ENCODE data around the gene MBD4. TPM values are rescaled to one million over a fixed set of nuclear protein-coding genes. Genes with fewer than 3 reads are reported as not detected.

Gene MBD4
- total RNA-seq, 2 experiments from 2014 or later: 48.2 to 51.1 TPM

DNA sequence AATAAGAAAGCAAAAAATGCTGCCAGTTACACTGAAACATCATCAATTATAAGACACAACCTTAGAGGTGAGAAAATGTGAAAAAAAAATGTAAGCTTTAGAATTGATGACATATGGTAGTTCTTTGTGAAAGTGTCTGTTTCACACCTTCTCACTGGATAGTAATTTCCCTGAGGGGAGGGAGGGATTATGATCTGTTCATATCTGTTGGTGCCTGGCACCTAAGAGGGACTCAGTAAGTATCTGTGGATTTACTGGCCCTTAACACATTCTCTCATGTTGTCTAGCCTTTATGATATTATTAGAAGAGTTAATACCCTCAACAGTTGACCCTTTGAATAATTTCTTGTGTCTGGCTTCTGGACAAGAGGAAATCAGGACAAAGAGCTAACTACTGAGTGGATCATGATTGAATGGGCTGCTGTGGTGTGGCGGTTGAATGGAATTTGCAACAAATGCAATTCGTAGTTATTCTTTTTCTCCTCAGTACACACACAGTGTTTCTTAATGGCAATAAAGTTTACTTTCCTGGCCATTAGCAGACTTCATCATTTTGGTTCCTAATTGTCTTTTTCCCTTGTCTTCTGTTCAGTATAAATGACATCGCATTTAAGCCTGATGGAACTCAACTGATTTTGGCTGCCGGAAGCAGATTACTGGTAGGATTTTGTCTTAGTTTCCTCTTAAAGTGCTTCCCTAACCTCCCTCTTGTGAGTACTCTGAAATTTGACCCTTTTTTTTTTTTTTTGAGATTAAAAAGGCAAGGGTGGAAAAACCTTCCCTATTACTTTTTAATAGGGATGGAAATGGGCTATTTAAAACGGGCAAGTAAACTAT, 9.7 kb upstream of the MBD4 start:
- Mint-ChIP-seq H3K4me3 (no peak overlapping the region), H3K27me3 (no peaks in the 10 kb centered on the region), H3K9me3 (no peaks in the 10 kb centered on the region), H3K36me3 (peaks cover 14% of the 10 kb centered on the region), H3K4me1 (no peaks in the 10 kb centered on the region), H3K27ac (no peak overlapping the region)
- no peak for DNase-seq

DNA sequence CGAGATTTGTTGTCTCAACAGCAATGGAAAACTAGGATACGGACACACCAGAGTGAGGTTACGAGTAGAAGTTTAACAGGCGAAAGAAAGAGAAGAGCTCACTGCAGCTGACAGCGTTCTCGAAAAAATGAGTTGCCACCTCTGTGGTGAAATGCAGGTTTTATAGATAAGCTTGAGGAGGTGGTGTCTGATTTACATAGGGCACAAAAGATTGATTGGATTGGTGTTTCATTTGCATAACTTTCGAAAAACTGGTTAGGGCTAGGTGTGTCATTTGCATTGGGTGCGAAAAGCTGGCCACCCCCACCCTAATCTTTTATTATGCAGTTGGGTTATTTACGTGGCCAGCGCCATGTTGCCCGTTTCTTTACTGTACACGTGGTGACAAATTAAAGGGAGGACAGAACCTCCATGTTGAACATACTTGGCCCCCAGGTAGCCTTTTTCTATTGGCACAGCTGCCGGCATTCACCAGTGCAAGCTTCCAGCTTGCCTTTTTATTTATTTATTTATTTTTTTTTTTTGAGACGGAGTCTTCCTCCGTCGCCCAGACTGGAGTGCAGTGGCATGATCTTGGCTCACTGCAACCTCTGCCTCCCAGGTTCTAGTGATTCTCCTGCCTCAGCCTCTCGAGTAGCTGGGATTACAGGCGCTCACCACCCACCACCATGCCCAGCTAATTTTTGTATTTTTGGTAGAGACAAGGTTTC, 8.6 kb upstream of the MBD4 start:
- H3K27ac Mint-ChIP-seq: no peak overlapping the region
- H3K9me3 Mint-ChIP-seq: no peaks in the 10 kb centered on the region
- no peaks in the 10 kb centered on the region for H3K4me1 Mint-ChIP-seq
- peaks cover 16% of the 10 kb centered on the region for H3K36me3 Mint-ChIP-seq
- DNase-seq: no peak
- no peak overlapping the region for H3K4me3 Mint-ChIP-seq
- H3K27me3 Mint-ChIP-seq: no peaks in the 10 kb centered on the region

DNA sequence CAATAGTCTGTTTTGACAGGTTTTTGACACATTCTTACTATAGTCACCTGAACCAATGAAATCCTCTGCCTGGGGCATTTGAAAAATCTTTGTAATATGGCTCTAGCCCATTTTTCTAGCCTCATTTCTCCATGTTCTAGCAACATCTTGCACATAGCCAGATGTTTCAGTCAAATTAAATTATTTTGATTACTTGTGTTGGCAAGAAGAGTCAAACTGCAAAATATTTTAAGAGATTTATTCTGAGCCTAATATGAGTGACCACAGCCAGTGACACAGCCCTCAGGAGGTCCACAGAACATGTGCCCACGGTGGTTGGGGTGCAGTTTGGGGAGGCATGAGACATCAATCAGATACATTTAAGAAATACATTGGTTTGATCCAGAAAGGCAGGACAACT, 7.2 kb upstream of the MBD4 start:
- Mint-ChIP-seq H3K27ac (no peak overlapping the region), H3K9me3 (no peaks in the 10 kb centered on the region), H3K4me3 (no peak overlapping the region)

DNA sequence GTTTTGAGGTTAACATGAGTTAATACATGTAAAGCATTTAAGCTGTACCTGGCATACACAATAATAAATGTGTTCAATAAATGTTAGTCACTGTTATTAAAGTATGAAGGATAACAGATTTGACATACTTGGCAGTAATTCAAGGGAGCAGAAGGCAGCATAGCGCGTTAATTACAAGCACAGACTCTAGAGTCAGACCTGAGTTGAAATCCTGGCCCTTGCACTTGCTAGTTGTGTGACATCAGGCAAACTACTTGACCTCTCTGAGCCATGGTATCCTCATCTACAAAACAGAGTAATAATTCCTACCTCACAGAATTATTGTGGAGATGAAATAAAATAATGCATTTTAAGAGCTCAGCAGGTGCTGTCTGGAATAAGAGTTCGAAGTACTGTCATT, 5.7 kb upstream of the MBD4 start:
- H3K27me3 Mint-ChIP-seq: no peaks in the 10 kb centered on the region

More for the DNA sequence above, 7.2 kb upstream of the MBD4 start:
- Mint-ChIP-seq H3K27me3 (no peaks in the 10 kb centered on the region), H3K36me3 (peaks cover 4% of the 10 kb centered on the region), H3K4me1 (peaks cover 4% of the 10 kb centered on the region)
- no peak for DNase-seq

DNA sequence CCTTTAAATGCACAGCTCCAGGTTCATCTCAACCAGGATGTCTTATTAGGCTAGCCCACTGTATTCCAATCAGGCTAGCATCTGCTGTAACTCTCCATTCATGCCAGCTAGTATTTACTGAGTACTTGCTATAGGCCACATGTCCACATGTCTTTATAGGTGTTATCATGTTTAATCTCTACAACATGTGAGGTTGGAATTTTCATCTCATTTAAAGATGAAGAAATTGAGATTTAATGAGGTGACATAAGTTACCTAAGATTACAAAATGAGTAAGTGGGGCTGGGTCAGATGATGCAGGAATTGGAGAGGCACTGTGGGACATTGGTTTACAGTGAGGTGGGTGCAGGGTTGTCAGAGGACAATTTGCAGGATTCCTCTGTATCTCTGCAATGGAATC, 3.2 kb upstream of the MBD4 start:
- Mint-ChIP-seq H3K27ac (no peak overlapping the region), H3K4me1 (peaks cover 24% of the 10 kb centered on the region), H3K27me3 (peaks cover 3% of the 10 kb centered on the region), H3K4me3 (no peak overlapping the region), H3K9me3 (no peaks in the 10 kb centered on the region), H3K36me3 (peaks cover 7% of the 10 kb centered on the region)
- no peak for DNase-seq

More for the DNA sequence above, 5.7 kb upstream of the MBD4 start:
- DNase-seq: no peak
- peaks cover 3% of the 10 kb centered on the region for H3K36me3 Mint-ChIP-seq
- no peak overlapping the region for H3K27ac Mint-ChIP-seq
- H3K9me3 Mint-ChIP-seq: no peaks in the 10 kb centered on the region
- peaks cover 16% of the 10 kb centered on the region for H3K4me1 Mint-ChIP-seq
- H3K4me3 Mint-ChIP-seq: no peak overlapping the region

- Mint-ChIP-seq H3K27me3 (peaks cover 3% of the 10 kb centered on the region), H3K27ac (no peak overlapping the region), H3K9me3 (no peaks in the 10 kb centered on the region), H3K4me1 (peaks cover 29% of the 10 kb centered on the region), H3K36me3 (peaks cover 11% of the 10 kb centered on the region), H3K4me3 (no peak overlapping the region)
- no peak for DNase-seq
Measured at GRCh38 chr3:129442486-129442885, 2.7 kb upstream of the MBD4 start.

- no peak for DNase-seq
- H3K4me3 Mint-ChIP-seq: peak overlapping the region; percentile 92
- peak overlapping the region; percentile 93 for H3K27ac Mint-ChIP-seq
- peaks cover 33% of the 10 kb centered on the region for H3K4me1 Mint-ChIP-seq
- peaks cover 14% of the 10 kb centered on the region for H3K36me3 Mint-ChIP-seq
- H3K9me3 Mint-ChIP-seq: no peaks in the 10 kb centered on the region
- peaks cover 3% of the 10 kb centered on the region for H3K27me3 Mint-ChIP-seq
Measured at GRCh38 chr3:129441782-129442181, 2.0 kb upstream of the MBD4 start.

- Mint-ChIP-seq H3K4me1 (peaks cover 39% of the 10 kb centered on the region), H3K27me3 (peaks cover 3% of the 10 kb centered on the region), H3K27ac (peak overlapping the region; percentile 93), H3K9me3 (no peaks in the 10 kb centered on the region), H3K4me3 (peak overlapping the region; percentile 92), H3K36me3 (peaks cover 15% of the 10 kb centered on the region)
- no peak for DNase-seq
Measured at GRCh38 chr3:129441215-129441614, 1.5 kb upstream of the MBD4 start.

DNA sequence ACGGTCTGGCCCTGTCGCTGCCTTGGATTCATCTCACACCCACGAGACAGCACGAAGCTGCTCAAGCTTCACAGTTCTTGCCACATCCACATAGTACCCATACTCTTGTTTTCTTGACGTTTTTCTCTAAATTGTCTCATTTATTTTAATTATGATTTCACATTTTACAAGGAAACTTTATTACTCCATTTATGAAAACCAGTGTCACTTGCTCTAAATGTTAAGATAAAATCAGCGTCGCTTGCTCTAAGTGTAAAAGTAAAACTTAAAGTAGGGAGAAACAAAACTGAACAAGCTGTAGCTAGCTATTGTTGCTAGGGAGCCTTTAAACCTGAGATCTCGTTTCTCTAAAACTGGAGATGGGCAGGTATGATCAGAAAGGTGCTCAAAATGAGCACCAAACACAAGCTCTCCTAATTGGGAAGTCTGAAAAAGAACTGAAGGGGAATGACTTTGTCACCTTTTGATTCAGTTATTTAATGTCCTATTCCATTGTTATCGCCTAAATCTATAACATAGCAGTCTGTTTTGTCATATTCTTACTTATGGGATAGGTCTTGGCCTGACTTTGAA, 956 bp upstream of the MBD4 start:
- Mint-ChIP-seq H3K4me3 (peak overlapping the region; percentile 92), H3K27me3 (peaks cover 3% of the 10 kb centered on the region), H3K27ac (peak overlapping the region; percentile 93), H3K4me1 (peaks cover 44% of the 10 kb centered on the region), H3K36me3 (peaks cover 17% of the 10 kb centered on the region), H3K9me3 (no peaks in the 10 kb centered on the region)
- no peak for DNase-seq

GRCh38 chr3:129439226-129439816, 427 bp downstream of the MBD4 start:
- DNase-seq: peak; percentile 41
- H3K36me3 Mint-ChIP-seq: peaks cover 20% of the 10 kb centered on the region
- peak overlapping the region; percentile 93 for H3K27ac Mint-ChIP-seq
- peaks cover 56% of the 10 kb centered on the region for H3K4me1 Mint-ChIP-seq
- peak overlapping the region; percentile 92 for H3K4me3 Mint-ChIP-seq
- H3K27me3 Mint-ChIP-seq: peaks cover 3% of the 10 kb centered on the region
- no peaks in the 10 kb centered on the region for H3K9me3 Mint-ChIP-seq

- DNase-seq: no peak
- peaks cover 48% of the 10 kb centered on the region for H3K4me1 Mint-ChIP-seq
- H3K36me3 Mint-ChIP-seq: peaks cover 23% of the 10 kb centered on the region
- peak overlapping the region; percentile 63 for H3K27ac Mint-ChIP-seq
- H3K4me3 Mint-ChIP-seq: no peak overlapping the region
- H3K9me3 Mint-ChIP-seq: no peaks in the 10 kb centered on the region
- peaks cover 3% of the 10 kb centered on the region for H3K27me3 Mint-ChIP-seq
Measured at GRCh38 chr3:129435367-129435766, 4.4 kb downstream of the MBD4 start.

DNA sequence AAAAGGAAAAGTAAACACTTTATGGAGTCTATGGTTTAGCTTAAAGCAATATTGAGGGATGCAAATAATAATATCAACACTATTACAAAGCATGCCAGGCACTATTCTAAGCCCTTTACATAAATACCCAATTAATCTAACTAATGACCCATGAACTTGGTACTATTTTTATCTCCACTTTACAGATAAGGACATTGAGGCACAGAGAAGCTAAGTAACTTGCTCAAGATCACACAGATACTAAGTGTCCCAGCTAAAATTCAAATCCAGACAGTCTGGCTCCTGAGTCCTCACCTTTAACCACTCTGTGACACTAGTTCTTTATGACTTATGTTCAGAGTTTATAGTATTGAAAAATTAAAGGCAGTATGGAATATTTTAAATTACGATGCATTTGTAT, 5.6 kb downstream of the MBD4 start:
- H3K27ac Mint-ChIP-seq: no peak overlapping the region
- H3K4me3 Mint-ChIP-seq: no peak overlapping the region
- H3K27me3 Mint-ChIP-seq: no peaks in the 10 kb centered on the region
- H3K9me3 Mint-ChIP-seq: no peaks in the 10 kb centered on the region
- no peak for DNase-seq
- peaks cover 29% of the 10 kb centered on the region for H3K36me3 Mint-ChIP-seq
- peaks cover 55% of the 10 kb centered on the region for H3K4me1 Mint-ChIP-seq

- no peak for DNase-seq
- Mint-ChIP-seq H3K27me3 (no peaks in the 10 kb centered on the region), H3K36me3 (peaks cover 29% of the 10 kb centered on the region), H3K4me1 (peaks cover 60% of the 10 kb centered on the region), H3K27ac (no peak overlapping the region), H3K4me3 (no peak overlapping the region), H3K9me3 (no peaks in the 10 kb centered on the region)
Measured at GRCh38 chr3:129433565-129433964, 6.2 kb downstream of the MBD4 start.

- DNase-seq: no peak
- H3K9me3 Mint-ChIP-seq: no peaks in the 10 kb centered on the region
- H3K36me3 Mint-ChIP-seq: peaks cover 25% of the 10 kb centered on the region
- no peak overlapping the region for H3K4me3 Mint-ChIP-seq
- H3K27ac Mint-ChIP-seq: no peak overlapping the region
- peaks cover 5% of the 10 kb centered on the region for H3K27me3 Mint-ChIP-seq
- H3K4me1 Mint-ChIP-seq: peaks cover 60% of the 10 kb centered on the region
Measured at GRCh38 chr3:129432671-129433070, 7.1 kb downstream of the MBD4 start.

DNA sequence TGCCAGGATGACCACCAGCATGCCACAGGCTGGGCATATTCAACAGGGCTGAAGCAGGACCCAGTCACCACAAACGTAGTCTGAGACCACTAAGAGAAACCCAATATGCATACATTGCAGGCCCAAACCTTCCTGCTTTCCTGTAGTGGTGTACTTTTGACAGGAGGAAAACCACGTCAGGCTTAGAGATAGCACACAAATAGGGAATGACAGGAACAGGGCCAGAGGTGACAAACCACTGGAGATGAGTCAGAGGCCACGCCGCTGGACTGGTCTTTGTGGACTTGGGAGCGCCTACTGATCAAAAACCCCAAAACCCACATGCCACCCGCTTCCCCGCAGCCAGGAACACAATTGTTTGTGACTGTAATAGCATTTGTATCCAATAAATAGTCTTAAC, 7.7 kb downstream of the MBD4 start:
- Mint-ChIP-seq H3K4me3 (no peak overlapping the region), H3K27me3 (peaks cover 5% of the 10 kb centered on the region), H3K27ac (no peak overlapping the region), H3K9me3 (no peaks in the 10 kb centered on the region), H3K36me3 (peaks cover 24% of the 10 kb centered on the region), H3K4me1 (peaks cover 57% of the 10 kb centered on the region)
- DNase-seq: no peak

Measured in activated naive CD8-positive, alpha-beta T cell treated with anti-CD3 and anti-CD28 coated beads for 36 hours (primary cell).